Measurements from ENCODE around the gene DMRT3.

DNA sequence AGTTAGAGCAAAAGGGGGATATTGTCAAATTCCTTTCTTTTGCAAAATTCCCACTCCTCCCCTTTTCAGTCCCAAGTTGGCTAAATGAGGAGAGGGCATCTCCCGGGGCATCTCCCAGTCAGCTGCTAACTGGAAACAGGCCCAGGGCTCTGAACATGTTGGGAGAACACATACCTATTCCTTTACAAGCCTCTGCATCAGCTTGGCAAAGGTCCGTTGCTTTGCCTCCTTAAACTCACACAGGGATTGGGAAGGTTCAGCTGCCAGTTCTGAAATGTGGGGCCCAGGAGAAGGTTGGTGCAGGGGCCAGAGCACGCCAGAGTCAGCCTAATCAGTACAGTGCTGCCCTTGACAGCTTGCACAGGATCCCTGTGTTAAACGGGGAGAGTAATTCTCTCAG is 11.0 kb upstream of the DMRT3 start:
- no peak for TF ChIP-seq GATA2 (IDR thresholded peaks at IDR 0.05; ENCODE audit: low read depth, low read length)
- TF ChIP-seq GATA3 (IDR thresholded peaks at IDR 0.05; ENCODE audit: low read depth, low read length), result no peak
